Vagina (tissue), 2 donors: ENCODE measurements around the gene USP2.

ENCODE experiments used
- POLR2A ChIP-seq, 2 donors: fragments of 450-650 bp; IDR thresholded peaks; one replicate each; pipeline ENCODE4 v1.6.1; 2017; ENCODE audit warnings: antibody characterized with exemption in 2 of 2, mild to moderate bottlenecking in 2 of 2, moderate library complexity in 2 of 2
- POLR2AphosphoS5 ChIP-seq, 2 donors: sonication (generic); formaldehyde crosslinking; IDR thresholded peaks; one replicate each; pipeline ENCODE4 v1.9.0; 2017; ENCODE audit warnings: antibody characterized with exemption in 2 of 2, mild to moderate bottlenecking in 2 of 2, low read depth in 1 of 2; ENCODE audit not compliant: insufficient read depth in 1 of 2
- TF ChIP-seq, protein P1 (sequence below), 3 experiments: fragments of 450-650 bp in 2 of 3; fragments of 200-600 bp in 1 of 3; sonication (generic) in 1 of 3; IDR thresholded peaks; one replicate each; pipeline ENCODE4 v1.5.1; 2017 to 2019; ENCODE audit warnings: antibody characterized with exemption in 3 of 3, mild to moderate bottlenecking in 2 of 3, moderate library complexity in 2 of 3

- TF ChIP-seq, protein P1, sequence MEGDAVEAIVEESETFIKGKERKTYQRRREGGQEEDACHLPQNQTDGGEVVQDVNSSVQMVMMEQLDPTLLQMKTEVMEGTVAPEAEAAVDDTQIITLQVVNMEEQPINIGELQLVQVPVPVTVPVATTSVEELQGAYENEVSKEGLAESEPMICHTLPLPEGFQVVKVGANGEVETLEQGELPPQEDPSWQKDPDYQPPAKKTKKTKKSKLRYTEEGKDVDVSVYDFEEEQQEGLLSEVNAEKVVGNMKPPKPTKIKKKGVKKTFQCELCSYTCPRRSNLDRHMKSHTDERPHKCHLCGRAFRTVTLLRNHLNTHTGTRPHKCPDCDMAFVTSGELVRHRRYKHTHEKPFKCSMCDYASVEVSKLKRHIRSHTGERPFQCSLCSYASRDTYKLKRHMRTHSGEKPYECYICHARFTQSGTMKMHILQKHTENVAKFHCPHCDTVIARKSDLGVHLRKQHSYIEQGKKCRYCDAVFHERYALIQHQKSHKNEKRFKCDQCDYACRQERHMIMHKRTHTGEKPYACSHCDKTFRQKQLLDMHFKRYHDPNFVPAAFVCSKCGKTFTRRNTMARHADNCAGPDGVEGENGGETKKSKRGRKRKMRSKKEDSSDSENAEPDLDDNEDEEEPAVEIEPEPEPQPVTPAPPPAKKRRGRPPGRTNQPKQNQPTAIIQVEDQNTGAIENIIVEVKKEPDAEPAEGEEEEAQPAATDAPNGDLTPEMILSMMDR (IDR thresholded peaks at IDR 0.05): no peak
- no peak for TF ChIP-seq POLR2A (IDR thresholded peaks at IDR 0.05)
- no peak for TF ChIP-seq POLR2AphosphoS5 (IDR thresholded peaks at IDR 0.05; ENCODE audit: insufficient read depth in 1 of 2, low read depth in 1 of 2)
Observed at GRCh38 chr11:119426142-119426541, 44.7 kb upstream of the USP2 start.
